Motor neuron (in vitro differentiated cells): ENCODE measurements around the gene IL34. TPM values are rescaled to one million over a fixed set of nuclear protein-coding genes. Genes with fewer than 3 reads are reported as not detected.
A peak's percentile ranks its signal among the peaks of the same experiment; 100 is the strongest.

Source experiments
- ATAC-seq, 8 experiments: fragments of 200-7000 bp; cut with Tn5 transposase; replicated peaks in 6 of 8; 2 replicates each; pipeline ENCODE4 v1.8.0; 2021; ENCODE audit warnings: mild to moderate bottlenecking in 8 of 8, moderate library complexity in 8 of 8
- H3K27ac ChIP-seq, 2 donors: fragments of 250-450 bp; sonication (Bioruptor Pico); 2 replicates each; pipeline ENCODE4 v1.9.0; 2021; ENCODE audit warnings: antibody characterized with exemption in 2 of 2, mild to moderate bottlenecking in 2 of 2, moderate library complexity in 1 of 2
- H3K4me1 ChIP-seq, 2 donors: fragments of 250-450 bp; sonication (Bioruptor Pico); replicated peaks in 1 of 2; 2 replicates each; pipeline ENCODE4 v1.6.1; 2021; ENCODE audit warnings: antibody characterized with exemption in 2 of 2, mild to moderate bottlenecking in 2 of 2, moderate library complexity in 1 of 2
- H3K4me3 ChIP-seq, 5 donors: fragments of 250-450 bp; sonication (Bioruptor Pico); 2 replicates each; pipeline ENCODE4 v1.9.0; 2021; ENCODE audit warnings: antibody characterized with exemption in 5 of 5, mild to moderate bottlenecking in 5 of 5, moderate library complexity in 4 of 5
- WGBS, 10 experiments: fragments of 450-650 bp; shearing (Covaris generic); methylation state at CpG; one replicate each; pipeline ENCODE4 v1.0.0; 2022; 5-methylcytosine and 5-hydroxymethylcytosine counted together
- in situ Hi-C, 9 experiments: fragments of 400-800 bp; cut with MboI; loops; one replicate each; pipeline ENCODE4 v1.15.0; 2021; ENCODE audit warnings: low sequenced_read_pairs in 9 of 9, low pct_unique_long_range_greater_than_20kb in 2 of 9; ENCODE audit not compliant: unreplicated experiment in 9 of 9
- total RNA-seq, 8 experiments: library from RNA; unstranded; fragments of 300-600 nt; gene quantifications; 2 replicates each; pipeline versions ENCODE4 v1.2.3 to v1.2.4, GENCODE V29; 2022

IL34 gene
- total RNA-seq, 8 experiments from 2014 or later = 0.25 to 2.5 (median 1.00) TPM

GRCh38 chr16:70653809-70654771 lies 7.7 kb downstream of the IL34 start:
- 0 to 42% (median 20%) methylated on average over 1 to 18 of the region's 35 CpGs for WGBS, 10 experiments
- in situ Hi-C loops = loop anchor here in 2 of 9 experiments (25.0 kb wide), 2 partner anchors 267 to 317 kb away; partner anchors contain the start of gene DDX19A (in 1 of the 2)
- Histone ChIP-seq H3K27ac (no peak overlapping the region), H3K4me1 (no peaks in the 10 kb centered on the region), H3K4me3 (no peak overlapping the region)
- ATAC-seq = peak; percentile 69 to 85 (median 81)

DNA sequence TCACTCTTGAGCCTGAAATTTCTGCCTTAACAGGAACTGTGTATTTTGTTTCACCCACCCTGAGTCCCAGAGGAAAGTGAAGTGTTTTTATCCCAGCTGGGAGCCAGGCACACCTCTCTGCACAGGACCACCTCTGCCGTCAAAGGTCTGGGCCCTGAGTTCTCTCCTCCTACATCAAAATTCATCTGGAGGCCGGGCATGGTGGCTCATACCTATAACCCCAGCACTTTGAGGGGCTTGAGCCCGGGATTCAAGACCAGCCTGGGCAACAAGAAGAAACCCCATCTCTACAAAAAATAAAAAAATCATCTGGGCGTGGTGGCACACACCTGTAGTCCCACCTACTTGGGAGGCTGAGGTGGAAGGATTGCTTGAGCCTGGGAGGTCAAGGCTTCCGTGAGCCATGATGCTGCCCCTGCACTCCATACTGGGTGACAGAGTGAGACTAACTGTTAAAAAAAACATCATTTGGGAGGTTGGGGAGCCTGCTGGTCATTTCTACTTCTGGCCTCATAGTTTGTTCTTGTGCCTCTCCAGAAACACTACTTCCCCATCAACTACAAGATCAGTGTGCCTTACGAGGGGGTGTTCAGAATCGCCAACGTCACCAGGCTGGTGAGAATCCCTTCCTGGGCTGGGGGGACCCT lies 9.8 kb downstream of the IL34 start:
- Histone ChIP-seq H3K4me1 (peaks cover 0 to 4% of the 10 kb centered on the region in 2 donors), H3K4me3 (no peak overlapping the region), H3K27ac (no peak overlapping the region)
- 58 to 100% (median 100%) methylated on average over 1 to 2 of the region's 8 CpGs; no CpG with 5 or more reads in 5 of the 10 experiments for WGBS, 10 experiments
- no peak for ATAC-seq
- in situ Hi-C loops = loop anchor here in 2 of 9 experiments (25.0 kb wide), 2 partner anchors 269 to 319 kb away; partner anchors contain the start of gene DDX19A (in 1 of the 2)

DNA sequence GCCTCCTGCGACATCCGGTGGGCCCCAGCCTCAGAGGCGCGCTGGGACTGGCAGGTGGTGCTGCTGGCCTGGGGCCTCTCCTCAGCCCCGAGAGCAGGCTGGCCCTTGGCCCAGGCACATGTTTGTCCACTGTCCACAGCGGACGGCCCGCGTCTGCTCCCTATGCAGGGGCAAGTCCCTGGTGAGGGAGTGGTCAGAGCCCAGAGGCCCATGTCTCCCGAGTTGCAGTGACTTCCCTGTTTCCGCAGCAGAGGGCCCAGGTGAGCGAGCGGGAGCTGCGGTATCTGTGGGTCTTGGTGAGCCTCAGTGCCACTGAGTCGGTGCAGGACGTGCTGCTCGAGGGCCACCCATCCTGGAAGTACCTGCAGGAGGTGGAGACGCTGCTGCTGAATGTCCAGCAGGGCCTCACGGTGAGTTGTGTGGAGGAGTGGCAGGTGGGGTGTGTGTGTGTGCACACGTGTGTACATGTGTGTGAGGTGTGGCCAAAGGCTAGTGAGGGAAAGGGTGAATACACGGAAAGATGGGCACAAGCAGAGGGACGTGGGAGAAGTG lies 10.4 kb downstream of the IL34 start:
- H3K27ac ChIP-seq = no peak overlapping the region
- peaks cover 0 to 4% of the 10 kb centered on the region in 2 donors for H3K4me1 ChIP-seq
- 10 to 93% (median 71%) methylated on average over 2 to 6 of the region's 22 CpGs; no CpG with 5 or more reads in 4 of the 10 experiments for WGBS, 10 experiments
- ATAC-seq = peak in 2 of 8 experiments; percentile 4 to 54
- in situ Hi-C loops = loop anchor here in 2 of 9 experiments (25.0 kb wide), 2 partner anchors 269 to 319 kb away; partner anchors contain the start of gene DDX19A (in 1 of the 2)
- no peak overlapping the region for H3K4me3 ChIP-seq

DNA sequence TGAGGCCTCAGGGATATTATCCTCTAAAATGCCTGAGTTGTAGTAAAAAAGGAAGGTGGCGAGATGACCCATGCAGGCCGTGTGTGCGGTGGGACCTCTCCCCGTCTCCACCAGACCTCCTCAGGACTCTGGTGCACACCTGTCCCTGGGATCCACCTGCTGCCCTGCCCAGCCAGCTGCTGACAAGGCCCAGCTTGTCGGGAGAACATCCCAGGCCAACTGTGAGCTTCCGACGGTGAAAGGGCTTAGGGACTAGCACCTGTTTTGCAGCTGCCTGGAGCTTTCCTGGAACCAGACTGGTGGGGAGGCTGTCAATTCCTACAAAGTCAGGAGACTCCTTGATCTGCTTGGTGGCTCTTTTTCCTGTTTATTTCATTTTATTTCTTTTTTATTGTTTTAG lies 11.6 kb downstream of the IL34 start:
- ATAC-seq = no peak
- no peak overlapping the region for H3K27ac ChIP-seq
- no peak overlapping the region for H3K4me3 ChIP-seq
- H3K4me1 ChIP-seq = peaks cover 0 to 4% of the 10 kb centered on the region in 2 donors
- WGBS, 10 experiments = 68 to 80% (median 77%) methylated on average over 1 to 7 of the region's 7 CpGs; no CpG with 5 or more reads in 5 of the 10 experiments
- in situ Hi-C loops = loop anchor here in 2 of 9 experiments (25.0 kb wide), 2 partner anchors 271 to 321 kb away; partner anchors contain the start of gene DDX19A (in 1 of the 2)

DNA sequence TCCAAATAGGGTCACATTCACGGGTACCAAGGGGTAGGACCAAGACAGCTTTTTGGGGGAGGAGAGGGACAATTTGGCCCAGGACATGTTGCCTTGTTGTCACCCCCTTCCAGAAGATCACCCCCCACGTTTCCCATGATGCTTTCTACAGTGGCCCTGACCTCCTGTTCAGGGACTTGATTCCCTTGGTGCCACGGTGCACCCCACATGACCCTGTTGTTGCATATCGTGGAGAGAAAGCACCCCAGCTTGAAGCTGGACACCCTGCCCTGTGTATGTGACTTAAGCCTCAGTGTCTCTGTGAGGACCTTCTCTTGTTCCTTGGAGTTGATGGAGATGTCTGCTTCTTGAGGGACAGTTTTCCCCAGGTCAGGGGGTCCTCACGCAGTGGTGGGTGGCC lies 12.6 kb downstream of the IL34 start:
- Histone ChIP-seq H3K4me1 (peaks cover 0 to 4% of the 10 kb centered on the region in 2 donors), H3K27ac (no peak overlapping the region), H3K4me3 (no peak overlapping the region)
- 20 to 100% (median 82%) methylated on average over 1 to 2 of the region's 5 CpGs; no CpG with 5 or more reads in 5 of the 10 experiments for WGBS, 10 experiments
- no peak for ATAC-seq
- in situ Hi-C loops = loop anchor here in 2 of 9 experiments (25.0 kb wide), 2 partner anchors 272 to 322 kb away; partner anchors contain the start of gene DDX19A (in 1 of the 2)

DNA sequence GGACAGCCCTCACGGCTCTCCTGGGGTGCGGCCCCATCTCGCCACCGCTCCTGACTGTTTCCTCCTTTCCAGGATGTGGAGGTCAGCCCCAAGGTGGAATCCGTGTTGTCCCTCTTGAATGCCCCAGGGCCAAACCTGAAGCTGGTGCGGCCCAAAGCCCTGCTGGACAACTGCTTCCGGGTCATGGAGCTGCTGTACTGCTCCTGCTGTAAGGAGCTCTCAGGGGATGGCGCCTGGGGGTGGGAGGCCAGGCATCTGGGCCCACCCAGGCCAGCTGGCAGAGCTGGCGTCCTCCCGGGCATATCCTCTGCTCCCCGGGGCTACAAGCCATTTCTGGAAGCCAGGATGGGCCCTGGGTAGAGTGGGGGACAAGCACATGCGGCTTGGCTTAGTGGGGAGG lies 13.2 kb downstream of the IL34 start:
- Histone ChIP-seq H3K4me3 (no peak overlapping the region), H3K4me1 (peaks cover 0 to 4% of the 10 kb centered on the region in 2 donors), H3K27ac (no peak overlapping the region)
- in situ Hi-C loops = loop anchor here in 2 of 9 experiments (25.0 kb wide), 2 partner anchors 272 to 322 kb away; partner anchors contain the start of gene DDX19A (in 1 of the 2)
- ATAC-seq = peak in 1 of 8 experiments; percentile 7
- 40 to 90% (median 87%) methylated on average over 2 to 5 of the region's 12 CpGs; no CpG with 5 or more reads in 5 of the 10 experiments for WGBS, 10 experiments

- 17 to 67% (median 40%) methylated on average over 1 of the region's 16 CpGs; no CpG with 5 or more reads in 7 of the 10 experiments for WGBS, 10 experiments
- peak in 3 of 8 experiments; percentile 2 to 13 (median 4) for ATAC-seq
- in situ Hi-C loops = loop anchor here in 2 of 9 experiments (25.0 kb wide), 2 partner anchors 273 to 323 kb away; partner anchors contain the start of gene DDX19A (in 1 of the 2)
- Histone ChIP-seq H3K4me3 (no peak overlapping the region), H3K27ac (no peak overlapping the region), H3K4me1 (peaks cover 0 to 4% of the 10 kb centered on the region in 2 donors)
Measured at GRCh38 chr16:70659953-70660671, 13.8 kb downstream of the IL34 start.

DNA sequence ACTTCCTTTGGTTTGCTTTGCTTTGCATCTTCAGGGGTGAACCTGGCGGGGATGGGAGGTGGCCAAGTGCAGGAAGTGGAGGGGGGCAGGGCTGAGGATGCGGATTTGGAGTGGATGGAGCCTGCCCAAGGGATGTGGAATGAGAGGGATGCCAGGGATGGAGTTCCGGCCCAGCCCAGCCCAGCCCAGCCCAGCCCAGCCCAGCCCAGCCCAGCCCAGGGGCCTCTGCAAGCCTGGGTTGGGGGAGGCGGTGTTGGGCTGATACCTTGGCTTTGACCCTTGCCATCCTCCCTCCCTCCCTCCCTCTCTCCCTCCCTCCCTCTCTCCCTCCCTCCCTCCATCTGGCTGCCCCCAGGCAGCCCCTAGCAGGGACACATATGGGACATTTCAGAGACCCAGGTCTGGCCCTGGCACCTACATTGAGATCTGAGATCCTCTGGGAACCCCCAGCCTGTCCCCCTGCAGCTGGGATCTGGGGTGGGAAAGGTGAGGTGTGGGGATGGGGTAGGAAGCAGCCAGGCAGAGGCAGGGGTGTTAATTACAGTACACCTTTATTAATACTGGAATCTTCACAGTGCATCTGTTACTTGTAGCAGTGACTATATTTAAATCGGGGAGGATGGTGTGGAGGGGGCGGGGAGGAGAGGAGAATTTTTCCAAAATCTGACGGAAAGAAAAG lies 14.5 kb downstream of the IL34 start:
- WGBS, 10 experiments = no CpG with 5 or more reads among the region's 7 CpGs

GRCh38 chr16:70661534-70661917 lies 15.2 kb downstream of the IL34 start:
- WGBS, 10 experiments = no CpG with 5 or more reads among the region's 17 CpGs
- Histone ChIP-seq H3K4me1 (peaks cover 0 to 4% of the 10 kb centered on the region in 2 donors), H3K4me3 (no peak overlapping the region), H3K27ac (no peak overlapping the region)
- no peak for ATAC-seq
- in situ Hi-C loops = loop anchor here in 2 of 9 experiments (25.0 kb wide), 2 partner anchors 274 to 324 kb away; partner anchors contain the start of gene DDX19A (in 1 of the 2)

More for the DNA sequence above, 14.5 kb downstream of the IL34 start:
- no peak overlapping the region for H3K27ac ChIP-seq
- H3K4me1 ChIP-seq = peaks cover 0 to 4% of the 10 kb centered on the region in 2 donors
- ATAC-seq = peak; percentile 3 to 51 (median 38)
- in situ Hi-C loops = loop anchor here in 2 of 9 experiments (25.0 kb wide), 2 partner anchors 274 to 324 kb away; partner anchors contain the start of gene DDX19A (in 1 of the 2)
- H3K4me3 ChIP-seq = no peak overlapping the region

GRCh38 chr16:70661918-70662641 lies 15.7 kb downstream of the IL34 start:
- WGBS, 10 experiments = 38 to 83% (median 78%) methylated on average over 1 to 11 of the region's 21 CpGs; no CpG with 5 or more reads in 6 of the 10 experiments
- in situ Hi-C loops = loop anchor here in 2 of 9 experiments (25.0 kb wide), 2 partner anchors 275 to 325 kb away; partner anchors contain the start of gene DDX19A (in 1 of the 2)
- ATAC-seq = peak in 1 of 8 experiments; percentile 35
- Histone ChIP-seq H3K27ac (no peak overlapping the region), H3K4me3 (no peak overlapping the region), H3K4me1 (peaks cover 0 to 4% of the 10 kb centered on the region in 2 donors)
